ENCODE measurements around the gene PROZ. TPM values are rescaled to one million over a fixed set of nuclear protein-coding genes. Genes with fewer than 3 reads are reported as not detected.

The PROZ gene
- total RNA-seq, 2 experiments from 2014 or later = not detected

GRCh38 chr13:113155201-113155600 is 3.2 kb upstream of the PROZ start:
- no peak overlapping the region for H3K27ac ChIP-seq (ENCODE audit: low read depth, low read length, poor library complexity, severe bottlenecking)
- H3K9me2 ChIP-seq (ENCODE audit: insufficient read depth, low read length) = no peaks in the 10 kb centered on the region
- H2AFZ ChIP-seq (ENCODE audit: low read length) = no peak overlapping the region
- H3K9me3 ChIP-seq (ENCODE audit: low read length) = no peaks in the 10 kb centered on the region
- H3K4me2 ChIP-seq (ENCODE audit: low read length) = no peak overlapping the region
- no TSS peak for BruUV-seq (replicated peaks)
- ChIA-PET POLR2A (no interaction called here), CTCF (ENCODE audit: unreplicated experiment) (interaction anchor here (0.6 kb wide), 1 partner anchor 865 kb away, joined by 3 read pairs; no protein-coding TSS in a partner anchor)
- DNase-seq (ENCODE audit: low spot score) = no peak
- peaks cover 3% of the 10 kb centered on the region for H3K4me1 ChIP-seq (ENCODE audit: insufficient read depth, low read length, poor library complexity, severe bottlenecking)
- H4K20me1 ChIP-seq (ENCODE audit: insufficient read depth, low read length) = no peaks in the 10 kb centered on the region
- intact Hi-C loops (cut with micrococcal nuclease; ENCODE audit: unreplicated experiment) = no loop called here
- H3K4me3 ChIP-seq (ENCODE audit: low read depth, low read length, poor library complexity, severe bottlenecking) = no peak overlapping the region
- H3K79me2 ChIP-seq (ENCODE audit: insufficient read depth, low read depth, low read length) = no peaks in the 10 kb centered on the region
- no peak for TF ChIP-seq CTCF (conservative IDR thresholded peaks at IDR 0.05; ENCODE audit: low read length)
- no peak for TF ChIP-seq EZH2phosphoT487 (IDR thresholded peaks at IDR 0.05; ENCODE audit: borderline replicate concordance, low read depth, low read length)
- no peaks in the 10 kb centered on the region for H3K36me3 ChIP-seq (ENCODE audit: insufficient read depth, low read length)

- CTCF ChIA-PET (ENCODE audit: unreplicated experiment) = no interaction called here
- Histone ChIP-seq H3K9me2 (ENCODE audit: insufficient read depth, low read length) (no peaks in the 10 kb centered on the region), H3K4me3 (ENCODE audit: low read depth, low read length, poor library complexity, severe bottlenecking) (no peak overlapping the region), H3K4me2 (ENCODE audit: low read length) (no peak overlapping the region), H2AFZ (ENCODE audit: low read length) (no peak overlapping the region), H3K27ac (ENCODE audit: low read depth, low read length, poor library complexity, severe bottlenecking) (no peak overlapping the region), H3K36me3 (ENCODE audit: insufficient read depth, low read length) (no peaks in the 10 kb centered on the region), H3K4me1 (ENCODE audit: insufficient read depth, low read length, poor library complexity, severe bottlenecking) (peaks cover 3% of the 10 kb centered on the region), H3K9me3 (ENCODE audit: low read length) (no peaks in the 10 kb centered on the region), H3K79me2 (ENCODE audit: insufficient read depth, low read depth, low read length) (no peaks in the 10 kb centered on the region), H4K20me1 (ENCODE audit: insufficient read depth, low read length) (no peaks in the 10 kb centered on the region)
- TF ChIP-seq EZH2phosphoT487 (IDR thresholded peaks at IDR 0.05; ENCODE audit: borderline replicate concordance, low read depth, low read length) = no peak
- no peak for TF ChIP-seq CTCF (conservative IDR thresholded peaks at IDR 0.05; ENCODE audit: low read length)
- BruUV-seq (replicated peaks) = no TSS peak
- intact Hi-C loops (cut with micrococcal nuclease; ENCODE audit: unreplicated experiment) = no loop called here
- POLR2A ChIA-PET = no interaction called here
- DNase-seq (ENCODE audit: low spot score) = no peak
These were observed 2.3 kb upstream of the PROZ start for GRCh38 chr13:113155982-113156655.

GRCh38 chr13:113157206-113157928 is 1.1 kb upstream of the PROZ start:
- CTCF ChIA-PET (ENCODE audit: unreplicated experiment) = no interaction called here
- Histone ChIP-seq H3K9me3 (ENCODE audit: low read length) (no peaks in the 10 kb centered on the region), H4K20me1 (ENCODE audit: insufficient read depth, low read length) (no peaks in the 10 kb centered on the region), H3K36me3 (ENCODE audit: insufficient read depth, low read length) (no peaks in the 10 kb centered on the region), H3K4me3 (ENCODE audit: low read depth, low read length, poor library complexity, severe bottlenecking) (no peak overlapping the region), H3K79me2 (ENCODE audit: insufficient read depth, low read depth, low read length) (no peaks in the 10 kb centered on the region), H3K27ac (ENCODE audit: low read depth, low read length, poor library complexity, severe bottlenecking) (no peak overlapping the region), H3K4me2 (ENCODE audit: low read length) (no peak overlapping the region), H3K4me1 (ENCODE audit: insufficient read depth, low read length, poor library complexity, severe bottlenecking) (peaks cover 3% of the 10 kb centered on the region), H2AFZ (ENCODE audit: low read length) (no peak overlapping the region), H3K9me2 (ENCODE audit: insufficient read depth, low read length) (no peaks in the 10 kb centered on the region)
- intact Hi-C loops (cut with micrococcal nuclease; ENCODE audit: unreplicated experiment) = no loop called here
- no TSS peak for BruUV-seq (replicated peaks)
- TF ChIP-seq EZH2phosphoT487 (IDR thresholded peaks at IDR 0.05; ENCODE audit: borderline replicate concordance, low read depth, low read length) (no peak), CTCF (conservative IDR thresholded peaks at IDR 0.05; ENCODE audit: low read length) (no peak)
- POLR2A ChIA-PET = no interaction called here
- no peak for DNase-seq (ENCODE audit: low spot score)
